D721Med (cell line): ENCODE results near the gene CDK17.
"Not testable (repeated sequence)": the region's sequence is repeated elsewhere in the genome, so short reads cannot be mapped to it uniquely, and the experiment has no call there.

ENCODE experiments used
- DNase-seq: peaks from one replicate; pipeline ENCODE4 v3.0.0; 2011; ENCODE audit warnings: low spot score; ENCODE audit not compliant: insufficient read length
- FAIRE-seq: peaks from 2 replicates; lab custom pipeline; 2011; peaks lifted over from hg19 to GRCh38; lab: Jason Lieb, UNC
- CTCF ChIP-seq: IDR thresholded peaks from 2 replicates; pipeline ENCODE4 v1.5.1; 2012; ENCODE audit warnings: mild to moderate bottlenecking, control low read depth; ENCODE audit not compliant: insufficient read depth; ENCODE audit errors: missing control alignments

Gene CDK17

GRCh38 chr12:96387981-96388380, 12.3 kb downstream of the CDK17 start:
- FAIRE-seq (no peak), DNase-seq (no peak)
- TF ChIP-seq CTCF = no peak

GRCh38 chr12:96386794-96387193, 13.4 kb downstream of the CDK17 start:
- TF ChIP-seq CTCF = no peak
- FAIRE-seq (no peak), DNase-seq (no peak)

GRCh38 chr12:96383991-96384390, 16.2 kb downstream of the CDK17 start:
- TF ChIP-seq CTCF = no peak
- FAIRE-seq = no peak
- no peak for DNase-seq

- FAIRE-seq = no peak
- no peak for TF ChIP-seq CTCF
Measured at GRCh38 chr12:96383371-96383770, 16.9 kb downstream of the CDK17 start.

GRCh38 chr12:96379743-96380142, 20.5 kb downstream of the CDK17 start:
- not testable (repeated sequence) for FAIRE-seq, DNase-seq

More at GRCh38 chr12:96383371-96383770, 16.9 kb downstream of the CDK17 start:
- no peak for DNase-seq

- DNase-seq = no peak
- FAIRE-seq = no peak
- no peak for TF ChIP-seq CTCF
Measured at GRCh38 chr12:96378319-96378718, 21.9 kb downstream of the CDK17 start.

GRCh38 chr12:96376865-96377264, 23.4 kb downstream of the CDK17 start:
- DNase-seq (no peak), FAIRE-seq (no peak)

More at GRCh38 chr12:96376865-96377264, 23.4 kb downstream of the CDK17 start:
- TF ChIP-seq CTCF = no peak
